Loucy (cell line): ENCODE data around the gene AP2A1.

ENCODE experiments used
- H2AFZ ChIP-seq: fragments of 200-600 bp; sonication (generic); 2 replicates; pipeline ENCODE4 v1.6.0; 2016; ENCODE audit warnings: antibody characterized with exemption, mild to moderate bottlenecking, low read length, moderate library complexity
- H3F3A ChIP-seq: fragments of 200-600 bp; 2 replicates; pipeline ENCODE4 v1.6.0; 2016; ENCODE audit warnings: antibody characterized with exemption, low read depth, mild to moderate bottlenecking
- H3K27me3 ChIP-seq: fragments of 200-600 bp; sonication (generic); 2 replicates; pipeline ENCODE4 v1.6.1; 2014; ENCODE audit warnings: low read length, mild to moderate bottlenecking; ENCODE audit not compliant: insufficient read depth, poor library complexity, severe bottlenecking
- H3K36me3 ChIP-seq: fragments of 200-600 bp; sonication (generic); 2 replicates; pipeline ENCODE4 v1.6.1; 2016; ENCODE audit warnings: low read length; ENCODE audit not compliant: insufficient read depth
- H3K4me1 ChIP-seq: fragments of 200-600 bp; sonication (generic); 2 replicates; pipeline ENCODE4 v1.5.1; 2014; ENCODE audit warnings: low read length, mild to moderate bottlenecking; ENCODE audit not compliant: insufficient read depth, poor library complexity, severe bottlenecking
- H3K4me2 ChIP-seq: fragments of 200-600 bp; sonication (generic); 2 replicates; pipeline ENCODE4 v1.6.0; 2014; ENCODE audit warnings: antibody characterized with exemption, low read length, low read depth, mild to moderate bottlenecking; ENCODE audit not compliant: poor library complexity, severe bottlenecking
- H3K4me3 ChIP-seq: fragments of 200-600 bp; sonication (generic); 2 replicates; pipeline ENCODE4 v1.5.1; 2014; ENCODE audit warnings: low read length, mild to moderate bottlenecking, mixed read lengths; ENCODE audit not compliant: poor library complexity, severe bottlenecking
- H3K79me2 ChIP-seq: fragments of 200-600 bp; sonication (generic); 2 replicates; pipeline ENCODE4 v1.6.1; 2014; ENCODE audit warnings: low read length; ENCODE audit not compliant: insufficient read depth
- H3K9ac ChIP-seq: fragments of 200-600 bp; sonication (generic); 2 replicates; pipeline ENCODE4 v1.6.0; 2014; ENCODE audit warnings: mild to moderate bottlenecking, low read depth, low read length, moderate library complexity; ENCODE audit not compliant: poor library complexity, severe bottlenecking
- H3K9me2 ChIP-seq: fragments of 200-600 bp; sonication (generic); replicated peaks from 2 replicates; pipeline ENCODE4 v1.6.1; 2016; ENCODE audit warnings: low read depth, low read length, mixed read lengths
- H3K9me3 ChIP-seq: fragments of 200-600 bp; sonication (generic); 2 replicates; pipeline ENCODE4 v1.6.1; 2014; ENCODE audit warnings: mild to moderate bottlenecking, antibody characterized with exemption, low read length, low read depth; ENCODE audit not compliant: insufficient read depth
- H4K20me1 ChIP-seq: fragments of 200-600 bp; sonication (generic); 2 replicates; pipeline ENCODE4 v1.6.0; 2014; ENCODE audit warnings: antibody characterized with exemption, low read length, mild to moderate bottlenecking; ENCODE audit not compliant: insufficient read depth, poor library complexity, severe bottlenecking
- CTCF ChIP-seq: fragments of 200-600 bp; sonication (generic); conservative IDR thresholded peaks from 2 replicates; pipeline ENCODE4 v1.5.1; 2014; ENCODE audit warnings: mild to moderate bottlenecking, antibody characterized with exemption, low read length
- EZH2phosphoT487 ChIP-seq: fragments of 200-600 bp; IDR thresholded peaks from 2 replicates; pipeline ENCODE4 v1.6.1; 2018; ENCODE audit warnings: antibody characterized with exemption, mild to moderate bottlenecking, moderate library complexity, borderline replicate concordance

The AP2A1 gene

GRCh38 chr19:49855277-49855675, 88.5 kb downstream of the AP2A1 start:
- Histone ChIP-seq H3K9me3 (no peaks in the 10 kb centered on the region), H3K9me2 (no peaks in the 10 kb centered on the region), H4K20me1 (peaks cover 50% of the 10 kb centered on the region), H2AFZ (no peak overlapping the region), H3K4me3 (no peak overlapping the region), H3K4me2 (no peak overlapping the region), H3K79me2 (peaks cover 37% of the 10 kb centered on the region), H3K36me3 (peaks cover 41% of the 10 kb centered on the region; the same call in 1 of the 2 replicates), H3K4me1 (peaks cover 14% of the 10 kb centered on the region), H3K9ac (no peak overlapping the region), H3K27me3 (no peaks in the 10 kb centered on the region), H3F3A (0 out of 2 replicates have a peak, but pooled peaks cover 3% of the 10 kb centered on the region)
- TF ChIP-seq CTCF (no peak), EZH2phosphoT487 (no peak)

- no peaks in the 10 kb centered on the region for H3K9me2 ChIP-seq
- H3K79me2 ChIP-seq = peaks cover 37% of the 10 kb centered on the region
- H3K9me3 ChIP-seq = no peaks in the 10 kb centered on the region
- peaks cover 50% of the 10 kb centered on the region for H4K20me1 ChIP-seq
- no peak overlapping the region for H3K9ac ChIP-seq
- no peaks in the 10 kb centered on the region for H3F3A ChIP-seq
- no peaks in the 10 kb centered on the region for H3K27me3 ChIP-seq
- H3K4me1 ChIP-seq = peaks cover 14% of the 10 kb centered on the region
- no peak overlapping the region for H2AFZ ChIP-seq
- H3K4me2 ChIP-seq = no peak overlapping the region
- TF ChIP-seq EZH2phosphoT487 (no peak), CTCF (no peak)
- H3K36me3 ChIP-seq = peaks cover 47% of the 10 kb centered on the region; the same call in 1 of the 2 replicates
- H3K4me3 ChIP-seq = no peak overlapping the region
Observed at GRCh38 chr19:49855676-49856573, 89.1 kb downstream of the AP2A1 start.

GRCh38 chr19:49856574-49857021, 89.8 kb downstream of the AP2A1 start:
- Histone ChIP-seq H3K79me2 (peaks cover 37% of the 10 kb centered on the region), H3F3A (no peaks in the 10 kb centered on the region), H3K4me1 (peaks cover 14% of the 10 kb centered on the region), H3K9me2 (no peaks in the 10 kb centered on the region), H3K9me3 (no peaks in the 10 kb centered on the region), H4K20me1 (peaks cover 56% of the 10 kb centered on the region), H2AFZ (no peak overlapping the region), H3K4me2 (no peak overlapping the region), H3K9ac (no peak overlapping the region), H3K27me3 (no peaks in the 10 kb centered on the region), H3K4me3 (no peak overlapping the region), H3K36me3 (peaks cover 53% of the 10 kb centered on the region; the same call in 1 of the 2 replicates)
- TF ChIP-seq CTCF = no peak
- no peak for TF ChIP-seq EZH2phosphoT487
